GM19023 (cell line): ENCODE results near the gene PHTF2.

Source experiments
- ATAC-seq: cut with Tn5 transposase; IDR thresholded peaks from one replicate; pipeline ENCODE4 v1.9.1; 2021; ENCODE audit warnings: mild to moderate bottlenecking, moderate library complexity; ENCODE audit not compliant: unreplicated experiment

The PHTF2 gene

GRCh38 chr7:77791956-77792355, 6.6 kb upstream of the PHTF2 start:
- no peak for ATAC-seq

- ATAC-seq = no peak
Observed at GRCh38 chr7:77794000-77794399, 4.6 kb upstream of the PHTF2 start.

GRCh38 chr7:77796109-77796508, 2.5 kb upstream of the PHTF2 start:
- no peak for ATAC-seq

DNA sequence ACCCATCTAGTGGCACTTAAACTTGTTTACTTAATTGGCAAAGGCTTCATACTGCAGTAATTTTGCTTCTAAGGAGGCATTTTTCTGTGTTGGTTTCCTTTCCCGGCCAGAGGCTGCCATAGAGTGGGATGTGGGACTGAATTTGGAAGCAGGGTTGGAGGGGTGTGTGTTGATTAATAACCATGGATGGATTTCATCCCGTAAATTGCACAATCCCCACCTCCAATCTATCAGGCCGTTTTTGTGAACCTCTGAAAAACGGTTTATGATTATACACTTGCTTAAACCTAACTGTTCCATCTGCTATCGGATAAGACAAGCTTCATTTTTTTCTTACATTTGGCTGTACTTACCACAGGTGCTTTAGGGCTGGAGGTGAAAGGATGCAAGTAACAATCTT, 1.6 kb upstream of the PHTF2 start:
- ATAC-seq = no peak

DNA sequence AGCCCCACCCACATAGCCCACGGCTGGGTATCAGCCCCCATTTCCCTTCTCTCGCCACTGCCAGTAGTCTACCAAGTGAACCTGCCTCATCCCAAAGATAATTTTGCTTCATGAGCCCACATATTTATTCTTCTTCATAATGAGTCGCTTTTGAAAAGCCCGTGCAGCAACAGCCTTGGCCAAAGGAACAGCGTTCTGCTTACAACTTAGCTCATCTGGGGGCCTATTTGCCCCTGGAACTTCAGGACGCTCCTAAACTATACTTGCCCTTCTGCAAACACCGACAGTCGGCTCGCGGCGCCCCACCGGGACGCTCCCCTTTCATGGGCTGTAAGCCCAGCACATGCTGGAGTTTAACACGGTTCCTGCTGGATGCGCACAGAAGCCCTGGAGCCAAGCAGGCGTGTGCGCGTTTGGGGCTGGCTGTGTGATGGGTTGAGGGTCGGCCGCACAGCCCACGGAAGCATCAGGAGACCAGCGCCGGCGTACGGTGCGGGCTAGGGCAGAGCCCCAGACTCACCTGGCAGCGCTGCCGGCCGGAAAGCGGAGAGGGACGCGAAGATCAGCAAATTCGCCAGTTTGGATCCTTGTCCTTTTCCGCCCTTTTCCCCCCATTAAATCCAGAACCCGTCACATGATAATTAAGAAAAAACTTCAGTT, 709 bp upstream of the PHTF2 start:
- peak; percentile 33 for ATAC-seq

GRCh38 chr7:77799078-77799964, 748 bp downstream of the PHTF2 start:
- peak; percentile 3 for ATAC-seq

GRCh38 chr7:77800158-77800557, 1.6 kb downstream of the PHTF2 start:
- ATAC-seq = no peak

- no peak for ATAC-seq
Observed at GRCh38 chr7:77800730-77801129, 2.2 kb downstream of the PHTF2 start.

GRCh38 chr7:77802557-77803405, 4.2 kb downstream of the PHTF2 start:
- no peak for ATAC-seq

GRCh38 chr7:77806425-77806824, 7.9 kb downstream of the PHTF2 start:
- no peak for ATAC-seq

DNA sequence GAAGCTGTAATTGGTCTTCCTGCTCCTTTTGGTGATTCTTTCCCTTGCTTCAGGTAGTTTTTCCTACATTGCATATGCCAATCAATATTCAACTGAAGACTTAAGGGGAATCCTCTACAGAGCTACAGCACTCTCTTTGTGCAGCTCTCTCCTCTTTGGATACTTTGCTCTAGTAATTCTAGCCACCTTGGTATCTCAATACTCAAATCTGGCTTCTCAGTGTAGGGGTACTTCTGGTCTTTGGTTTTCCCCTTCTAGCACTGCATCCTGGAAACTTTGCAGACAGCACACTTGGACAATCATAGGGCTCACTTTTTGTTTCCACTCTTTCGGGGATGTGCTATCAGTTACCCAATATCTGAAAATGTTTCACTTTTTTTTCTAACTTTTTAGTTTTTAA, 9.9 kb downstream of the PHTF2 start:
- ATAC-seq = no peak

DNA sequence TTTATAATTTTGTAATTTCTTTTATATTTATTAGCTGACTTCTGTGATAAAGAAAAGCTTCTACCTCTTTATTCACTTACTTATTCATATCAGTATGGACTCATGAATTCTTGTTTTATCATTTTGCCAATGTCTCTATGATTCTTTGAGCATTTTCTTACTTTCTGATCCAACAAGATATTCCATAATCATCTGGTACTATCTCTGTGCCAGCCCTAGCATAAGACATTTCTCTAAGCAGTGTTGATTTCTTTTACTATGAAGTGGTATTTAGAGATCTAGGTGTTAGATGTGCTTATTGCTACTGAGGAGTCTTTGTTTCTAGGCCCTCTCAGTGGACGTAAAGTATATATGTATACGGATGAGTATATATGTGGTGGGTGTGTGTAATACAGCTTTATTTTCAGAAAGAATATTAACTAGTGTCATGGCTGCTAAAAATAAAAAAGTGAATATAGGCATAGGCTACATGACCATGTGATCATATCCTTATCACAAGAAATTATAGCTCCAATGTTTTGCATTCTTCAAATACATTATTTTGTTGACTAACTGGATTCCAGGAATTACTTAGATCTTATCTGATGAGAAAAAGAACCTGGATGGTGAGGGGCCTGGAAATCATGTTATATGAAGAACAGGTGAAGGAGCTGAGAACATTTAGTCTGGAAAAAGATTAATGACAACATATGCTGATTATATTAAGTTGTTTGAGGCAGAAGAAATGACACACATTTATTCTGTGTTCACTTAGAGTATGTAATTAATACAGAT, 13.1 kb downstream of the PHTF2 start:
- no peak for ATAC-seq

DNA sequence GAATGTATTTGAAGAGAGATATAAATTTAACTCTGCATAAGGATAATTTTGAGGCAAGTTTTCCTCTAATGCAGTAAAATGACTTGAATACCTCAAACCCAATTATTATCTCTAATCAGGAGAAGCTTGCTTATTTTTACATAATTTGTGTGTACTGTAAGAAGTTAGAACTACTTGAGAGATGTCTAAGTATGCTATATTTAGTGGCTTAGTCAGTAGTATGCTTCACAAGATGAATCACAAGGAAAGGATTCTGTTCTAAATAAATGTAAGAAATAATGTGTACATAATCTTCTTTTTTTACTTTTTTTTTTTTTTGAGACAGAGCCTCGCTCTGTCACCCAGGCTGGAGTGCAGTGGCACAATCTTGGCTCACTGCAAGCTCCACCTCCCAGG, 13.7 kb downstream of the PHTF2 start:
- no peak for ATAC-seq

GRCh38 chr7:77813180-77813579, 14.6 kb downstream of the PHTF2 start:
- ATAC-seq = no peak

GRCh38 chr7:77819021-77819420, 20.4 kb downstream of the PHTF2 start:
- ATAC-seq = no peak

DNA sequence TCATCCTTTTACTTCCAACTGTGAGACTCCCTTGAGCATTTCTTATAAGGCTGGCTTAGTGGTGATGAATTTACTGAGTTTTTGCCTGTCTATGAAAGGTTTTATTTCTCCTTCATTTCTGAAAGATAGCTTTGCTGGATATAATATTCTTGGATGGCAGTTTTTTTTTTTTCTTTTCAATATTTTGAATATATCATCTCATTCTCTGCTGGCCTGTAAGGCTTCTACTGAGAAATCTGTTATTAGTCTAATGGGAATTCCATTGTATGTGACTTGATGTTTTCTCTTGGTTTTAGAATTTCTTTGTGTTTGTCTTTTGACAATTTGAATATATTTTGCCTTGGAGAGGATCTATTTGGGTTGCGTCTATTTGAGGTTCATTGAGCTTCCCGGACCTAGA, 22.4 kb downstream of the PHTF2 start:
- ATAC-seq = no peak

- ATAC-seq = no peak
Observed at GRCh38 chr7:77822269-77822668, 23.7 kb downstream of the PHTF2 start.

DNA sequence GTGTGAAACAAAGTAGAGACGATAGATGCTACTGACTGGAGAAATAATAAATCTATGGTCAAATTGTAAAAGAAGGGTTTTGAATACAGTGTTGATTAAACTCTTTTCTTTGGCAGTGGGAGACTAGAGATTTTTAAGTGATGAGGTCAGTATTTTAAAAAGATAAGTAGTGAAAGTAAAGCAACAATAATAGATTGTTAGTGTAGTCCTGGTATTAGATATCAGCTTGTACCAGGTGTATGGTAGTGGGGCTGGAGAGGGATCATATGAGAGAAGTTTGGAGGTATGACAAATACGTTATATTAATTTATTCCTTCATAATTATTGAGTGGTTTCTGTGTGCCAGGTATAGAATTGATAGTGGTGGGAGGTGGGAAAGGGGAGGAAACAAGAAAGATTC, 25.2 kb downstream of the PHTF2 start:
- ATAC-seq = no peak

- no peak for ATAC-seq
Observed at GRCh38 chr7:77824636-77825035, 26.1 kb downstream of the PHTF2 start.

GRCh38 chr7:77825131-77825530, 26.6 kb downstream of the PHTF2 start:
- ATAC-seq = no peak

- ATAC-seq = no peak
Observed at GRCh38 chr7:77826300-77826699, 27.7 kb downstream of the PHTF2 start.
